Adrenal gland (tissue), 5 donors: ENCODE data around the gene FCGR1A.
"Not testable (repeated sequence)": the region's sequence is repeated elsewhere in the genome, so short reads cannot be mapped to it uniquely, and the experiment has no call there.

Experiments
- POLR2A ChIP-seq, 2 donors: fragments of 450-650 bp; IDR thresholded peaks; one replicate each; pipeline ENCODE4 v1.6.1; 2017; ENCODE audit warnings: antibody characterized with exemption in 2 of 2, mild to moderate bottlenecking in 2 of 2, moderate library complexity in 1 of 2
- TF ChIP-seq, protein P1 (sequence below), 6 experiments: fragments of 450-650 bp in 4 of 6; fragments of 200-600 bp in 2 of 6; sonication (generic) in 1 of 6; IDR thresholded peaks; 1 replicate in 5 of 6; 2 replicates in 1 of 6; pipeline versions ENCODE4 v1.5.1 to v1.8.0; 2016 to 2021; ENCODE audit warnings: antibody characterized with exemption in 6 of 6, mild to moderate bottlenecking in 2 of 6, moderate library complexity in 1 of 6
- donor health status: DM: no; HTN: no; CAD: no.

DNA sequence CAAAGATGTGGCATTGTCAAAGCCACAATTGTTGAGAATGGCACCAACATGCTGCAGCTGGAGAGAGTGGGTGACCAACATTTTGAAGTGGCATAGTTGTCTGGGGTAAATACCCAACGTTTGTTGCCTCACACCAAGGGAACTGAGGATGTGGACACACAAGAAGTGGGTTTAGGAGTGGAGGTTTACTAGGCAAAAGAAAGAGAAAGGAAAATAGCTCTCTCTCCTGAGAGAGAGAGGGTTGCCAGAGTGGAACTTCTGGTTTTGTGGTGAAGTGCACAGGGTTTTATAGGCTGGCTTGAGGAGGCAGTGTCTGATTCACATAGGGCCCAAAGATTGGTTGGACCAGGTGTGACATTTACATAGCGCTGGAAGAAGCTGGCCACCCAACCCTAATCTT is 29.0 kb upstream of the FCGR1A start:
- TF ChIP-seq, protein P1, sequence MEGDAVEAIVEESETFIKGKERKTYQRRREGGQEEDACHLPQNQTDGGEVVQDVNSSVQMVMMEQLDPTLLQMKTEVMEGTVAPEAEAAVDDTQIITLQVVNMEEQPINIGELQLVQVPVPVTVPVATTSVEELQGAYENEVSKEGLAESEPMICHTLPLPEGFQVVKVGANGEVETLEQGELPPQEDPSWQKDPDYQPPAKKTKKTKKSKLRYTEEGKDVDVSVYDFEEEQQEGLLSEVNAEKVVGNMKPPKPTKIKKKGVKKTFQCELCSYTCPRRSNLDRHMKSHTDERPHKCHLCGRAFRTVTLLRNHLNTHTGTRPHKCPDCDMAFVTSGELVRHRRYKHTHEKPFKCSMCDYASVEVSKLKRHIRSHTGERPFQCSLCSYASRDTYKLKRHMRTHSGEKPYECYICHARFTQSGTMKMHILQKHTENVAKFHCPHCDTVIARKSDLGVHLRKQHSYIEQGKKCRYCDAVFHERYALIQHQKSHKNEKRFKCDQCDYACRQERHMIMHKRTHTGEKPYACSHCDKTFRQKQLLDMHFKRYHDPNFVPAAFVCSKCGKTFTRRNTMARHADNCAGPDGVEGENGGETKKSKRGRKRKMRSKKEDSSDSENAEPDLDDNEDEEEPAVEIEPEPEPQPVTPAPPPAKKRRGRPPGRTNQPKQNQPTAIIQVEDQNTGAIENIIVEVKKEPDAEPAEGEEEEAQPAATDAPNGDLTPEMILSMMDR (IDR thresholded peaks at IDR 0.05), result not testable (repeated sequence)
- not testable (repeated sequence) for TF ChIP-seq POLR2A (IDR thresholded peaks at IDR 0.05)
